M059J (cell line): ENCODE results near the gene SLC13A3. TPM values are rescaled to one million over a fixed set of nuclear protein-coding genes. Genes with fewer than 3 reads are reported as not detected.
A peak's percentile ranks its signal among the peaks of the same experiment; 100 is the strongest.

Source experiments
- DNase-seq: peaks from one replicate; pipeline ENCODE4 v3.0.0-alpha.2; 2012; ENCODE audit warnings: low read depth
- total RNA-seq: library from RNA; depleted of rRNA; stranded (reverse); fragments of >200 nt; shearing (Covaris generic); gene quantifications from 2 replicates; pipeline ENCODE4 v1.2.3, GENCODE V29; 2014

Gene SLC13A3
- total RNA-seq, 1 experiment from 2014 or later, result not detected

DNA sequence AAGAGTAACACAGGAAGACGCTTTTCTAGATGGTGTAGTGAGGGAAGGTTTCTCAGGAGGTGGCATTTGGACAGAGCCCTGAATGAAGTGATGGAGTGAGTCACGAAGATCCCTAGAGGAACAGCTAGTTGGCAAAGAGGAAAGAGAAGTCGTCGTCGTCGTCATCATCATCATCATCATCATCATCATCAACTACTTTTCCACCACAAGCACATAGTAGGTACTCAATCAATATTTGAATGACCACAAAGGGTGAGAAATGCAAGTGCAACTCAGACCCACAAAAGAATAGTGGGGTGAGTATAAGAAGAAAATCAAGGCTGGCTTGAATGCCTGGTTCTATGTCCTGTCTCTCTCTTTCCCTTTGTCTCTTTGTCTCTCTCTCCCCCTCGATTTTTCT, 72.5 kb downstream of the SLC13A3 start:
- DNase-seq, result no peak

DNA sequence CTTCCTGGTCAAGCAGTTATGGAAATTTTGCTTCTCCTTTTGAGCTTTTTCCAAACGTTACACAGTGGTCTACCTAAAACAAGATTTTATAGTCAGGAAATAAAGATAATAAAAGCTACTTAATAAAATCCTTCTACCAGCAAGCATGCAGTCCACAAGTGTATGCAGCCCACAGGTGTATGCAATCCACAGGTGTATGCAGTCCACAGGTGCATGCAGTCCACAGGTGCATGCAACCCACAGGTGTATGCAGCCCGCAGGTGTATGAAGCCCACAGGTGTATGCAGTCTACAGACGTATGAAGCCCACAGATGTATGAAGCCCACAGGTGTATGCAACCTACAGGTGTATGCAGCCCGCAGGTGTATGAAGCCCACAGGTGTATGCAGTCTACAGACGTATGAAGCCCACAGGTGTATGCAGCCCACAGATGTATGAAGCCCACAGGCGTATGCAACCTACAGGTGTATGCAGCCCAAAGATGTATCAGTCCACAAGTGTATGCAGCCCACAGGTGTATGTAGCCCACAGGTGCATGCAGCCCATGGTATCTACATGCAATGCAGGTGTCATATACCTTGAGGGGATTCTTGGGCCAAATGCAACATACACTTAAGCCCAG, 74.4 kb downstream of the SLC13A3 start:
- no peak for DNase-seq

- no peak for DNase-seq
Measured at GRCh38 chr20:46575937-46576461, 75.3 kb downstream of the SLC13A3 start.

DNA sequence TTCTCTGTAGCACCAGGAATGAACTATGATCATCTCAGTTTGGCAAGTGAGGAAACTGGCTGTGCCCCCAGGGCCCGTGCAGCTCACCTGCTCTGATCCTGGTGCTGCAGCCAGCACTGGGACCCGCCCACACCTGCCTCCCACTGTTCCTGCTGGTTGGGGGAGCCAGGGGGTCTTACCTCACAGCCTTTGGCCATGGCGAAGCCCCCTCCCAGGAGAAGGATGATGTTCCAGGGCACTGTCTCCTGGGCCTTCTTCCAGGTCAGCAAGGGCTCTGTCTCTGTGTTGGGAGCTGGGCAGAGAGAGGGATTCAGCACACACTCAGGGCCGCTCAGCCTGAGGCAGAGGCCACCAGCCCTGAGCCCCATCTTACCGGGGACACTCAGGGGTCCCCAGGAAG, 75.9 kb downstream of the SLC13A3 start:
- no peak for DNase-seq

- DNase-seq, result peak; percentile 22
Measured at GRCh38 chr20:46573788-46574584, 77.3 kb downstream of the SLC13A3 start.

DNA sequence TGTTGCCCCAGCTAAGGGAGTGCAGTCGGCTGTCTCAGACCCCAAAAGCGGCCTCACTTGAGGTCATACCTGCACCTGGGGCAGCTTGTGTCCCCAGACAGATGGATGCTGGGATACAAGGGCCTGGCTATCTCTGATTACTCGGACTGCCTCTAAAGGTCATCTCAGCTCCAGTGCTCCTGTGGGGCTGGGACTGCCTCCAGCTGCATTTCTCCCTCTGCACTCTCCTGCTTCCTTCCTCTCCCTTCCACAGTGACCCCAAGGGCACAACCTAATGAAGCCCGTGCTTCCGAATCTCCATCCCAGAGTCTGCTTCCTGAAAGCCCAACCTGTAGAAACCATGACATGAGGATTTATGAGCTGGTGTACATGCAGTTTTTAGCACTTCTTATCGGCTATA, 78.0 kb downstream of the SLC13A3 start:
- no peak for DNase-seq

- DNase-seq, result no peak
Measured at GRCh38 chr20:46572790-46573189, 78.5 kb downstream of the SLC13A3 start.

DNA sequence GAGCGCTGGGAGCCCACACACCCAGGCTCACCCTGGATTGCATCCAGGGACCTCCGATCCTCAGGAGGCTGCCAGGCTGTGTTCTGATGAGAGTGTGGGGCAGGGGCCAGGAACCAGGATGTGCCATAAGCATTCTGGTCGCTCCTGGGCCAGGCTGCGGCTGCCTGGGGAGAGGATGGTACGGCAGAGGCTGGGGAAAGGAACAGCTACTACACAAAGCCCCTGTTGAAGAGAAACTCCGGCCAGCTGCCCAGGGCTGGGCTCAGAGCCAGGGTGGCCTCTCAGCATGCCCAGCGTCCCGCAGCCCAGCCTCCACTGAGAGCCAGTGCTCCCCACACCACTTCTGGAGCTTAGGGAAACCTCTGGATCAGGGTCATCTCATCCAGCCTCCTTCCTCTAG, 79.1 kb downstream of the SLC13A3 start:
- DNase-seq, result peak; percentile 22

DNA sequence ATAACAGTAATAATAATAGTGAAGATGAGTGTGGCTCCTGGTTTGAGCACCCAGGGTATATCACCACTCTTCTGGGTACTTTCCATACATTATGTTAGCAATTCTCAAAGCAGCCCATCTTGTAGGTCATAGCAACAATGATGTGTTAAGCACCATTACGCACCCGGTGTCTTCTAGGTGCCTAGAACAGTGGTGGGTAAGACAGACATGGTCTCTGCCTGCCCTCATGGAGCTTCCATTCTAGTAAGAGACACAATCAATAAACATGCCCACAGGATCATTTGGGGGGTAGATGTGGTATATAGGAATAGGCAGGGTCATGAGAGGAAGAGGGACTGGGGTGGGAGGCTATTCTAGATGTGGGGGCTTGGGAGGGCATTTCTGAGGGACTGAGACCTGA, 79.8 kb downstream of the SLC13A3 start:
- no peak for DNase-seq

GRCh38 chr20:46570956-46571355, 80.3 kb downstream of the SLC13A3 start:
- DNase-seq, result no peak

GRCh38 chr20:46569961-46570360, 81.3 kb downstream of the SLC13A3 start:
- no peak for DNase-seq

- peak; percentile 83 for DNase-seq
Measured at GRCh38 chr20:46568570-46569129, 82.6 kb downstream of the SLC13A3 start.

DNA sequence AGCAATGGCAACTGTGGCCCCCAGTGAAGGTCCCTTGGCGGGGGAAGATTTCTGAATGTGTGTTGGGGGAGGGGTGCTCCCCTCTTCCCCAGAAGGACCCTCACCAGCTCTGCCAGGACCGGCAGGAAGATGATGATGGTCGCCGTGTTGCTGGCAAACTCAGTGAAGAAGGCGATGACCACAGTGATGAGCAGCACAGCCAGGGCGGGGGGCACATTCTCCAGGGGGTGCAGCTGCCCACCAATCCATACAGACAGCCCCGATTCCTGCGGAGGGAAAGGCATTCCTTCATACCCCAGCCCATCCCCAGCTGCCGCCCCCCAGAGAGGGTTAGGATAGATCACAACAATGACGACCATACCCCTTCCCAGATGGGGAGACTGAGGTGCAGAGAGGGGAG, 85.1 kb downstream of the SLC13A3 start:
- no peak for DNase-seq

- DNase-seq, result no peak
Measured at GRCh38 chr20:46564241-46564957, 86.9 kb downstream of the SLC13A3 start.

DNA sequence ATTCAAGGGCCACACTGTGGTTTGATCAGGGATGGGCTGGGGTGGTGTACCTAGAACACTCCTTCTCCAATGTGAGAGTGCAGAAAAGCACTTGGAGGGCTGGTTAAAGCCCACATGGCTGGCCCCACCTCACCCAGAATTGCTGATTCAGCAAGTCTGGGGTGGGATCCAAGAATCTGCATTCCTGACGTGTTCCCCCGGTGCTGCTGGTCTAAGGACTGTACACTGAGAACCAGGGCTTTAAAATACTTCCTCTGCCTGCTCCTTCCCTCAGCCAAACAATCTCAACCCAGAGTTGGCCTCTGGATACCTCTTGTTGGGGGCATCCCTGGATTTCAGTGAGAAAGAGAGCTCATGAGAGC, 87.4 kb downstream of the SLC13A3 start:
- no peak for DNase-seq

DNA sequence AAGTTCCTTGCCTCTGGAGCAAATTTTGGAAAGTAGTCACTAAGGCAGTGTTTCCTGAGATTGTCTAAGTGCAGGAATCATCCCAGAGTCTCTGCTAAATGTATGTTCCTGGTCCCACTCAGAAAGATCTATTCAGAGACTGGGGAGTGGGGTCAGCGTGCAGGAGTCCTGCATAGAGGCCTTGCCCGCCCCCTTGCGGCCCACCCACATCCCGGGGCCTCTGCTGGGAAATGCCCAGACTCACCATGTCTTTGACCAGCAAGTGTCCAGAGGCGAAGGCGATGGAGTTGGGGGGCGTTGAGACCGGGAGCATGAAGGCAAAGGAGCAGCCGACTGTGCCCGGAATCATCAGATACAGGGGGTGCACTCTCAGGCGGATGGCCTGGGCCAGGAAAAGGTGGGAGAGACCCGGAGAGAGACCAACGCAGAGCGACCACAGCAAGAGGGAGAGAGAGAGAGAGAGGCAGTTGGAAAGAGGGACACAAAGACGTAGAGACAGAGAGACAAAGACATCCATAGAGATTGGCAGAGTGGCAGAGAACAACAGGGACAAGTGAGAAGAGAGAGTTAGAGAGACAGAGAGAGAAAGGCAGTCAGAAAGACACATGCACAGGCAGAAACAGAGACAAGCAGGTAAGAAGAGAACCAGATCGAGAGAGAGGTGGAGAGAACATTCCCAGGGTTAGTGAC, 87.9 kb downstream of the SLC13A3 start:
- DNase-seq, result no peak

DNA sequence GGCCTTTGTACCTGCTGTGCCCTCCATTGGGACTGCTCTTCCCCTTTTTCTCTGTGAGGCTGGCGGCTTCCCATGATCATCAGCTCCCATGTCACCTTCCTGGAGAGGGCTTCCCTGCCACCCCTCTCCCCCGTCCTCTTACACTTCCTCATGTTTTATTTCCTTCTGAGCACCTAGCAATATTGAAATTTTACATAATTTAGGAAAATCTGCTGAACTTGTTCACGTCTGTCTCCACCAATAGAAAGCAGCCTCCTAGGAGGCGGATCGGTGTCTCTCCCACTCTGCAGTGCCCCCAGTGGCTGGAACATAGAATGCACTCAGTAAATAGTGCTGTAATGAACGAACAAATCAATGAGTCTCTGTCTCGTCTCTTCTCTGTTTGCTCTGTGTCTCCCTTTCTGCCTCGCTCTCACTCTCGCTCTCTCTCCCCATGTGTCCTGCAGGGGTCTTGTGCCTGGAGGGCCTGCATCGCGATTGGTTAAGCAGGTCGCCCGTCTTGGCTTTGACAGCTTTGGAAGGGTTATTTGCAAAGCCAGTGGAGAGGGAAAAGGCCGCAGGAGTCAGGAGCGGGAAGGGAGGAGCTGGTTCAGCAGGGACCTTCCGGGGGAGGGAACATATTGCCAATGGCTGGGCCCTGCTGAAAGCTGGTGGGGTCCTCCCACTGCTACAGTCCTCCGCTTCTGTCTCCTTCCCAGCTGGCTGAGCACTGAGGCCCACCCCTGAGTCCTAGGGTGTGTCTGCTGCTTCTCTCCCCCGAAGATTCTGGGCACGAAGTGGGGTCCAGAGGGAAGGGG, 88.7 kb downstream of the SLC13A3 start:
- DNase-seq, result peak; percentile 71

- DNase-seq, result no peak
Measured at GRCh38 chr20:46562009-46562372, 89.3 kb downstream of the SLC13A3 start.

GRCh38 chr20:46559685-46560440, 91.4 kb downstream of the SLC13A3 start:
- peak; percentile 22 for DNase-seq

- DNase-seq, result no peak
Measured at GRCh38 chr20:46559001-46559400, 92.3 kb downstream of the SLC13A3 start.
